BE2C (cell line): ENCODE data around the gene JDP2.

Source experiments
- DNase-seq: peaks from one replicate; pipeline ENCODE4 v3.0.0-alpha.2; 2020
- H3K27me3 ChIP-seq: fragments of 250-450 bp; sonication (Bioruptor Pico); 2 replicates; pipeline ENCODE4 v1.5.1; 2020; ENCODE audit warnings: mild to moderate bottlenecking
- H3K36me3 ChIP-seq: fragments of 250-450 bp; sonication (Bioruptor Pico); 2 replicates; pipeline ENCODE4 v1.5.1; 2020; ENCODE audit warnings: mild to moderate bottlenecking
- H3K4me1 ChIP-seq: fragments of 250-450 bp; sonication (Bioruptor Pico); 2 replicates; pipeline ENCODE4 v1.5.1; 2020
- H3K4me3 ChIP-seq: 2 replicates; pipeline ENCODE4 v1.5.1; 2011; ENCODE audit warnings: low read depth, low read length
- H3K9me3 ChIP-seq: fragments of 250-450 bp; sonication (Bioruptor Pico); 2 replicates; pipeline ENCODE4 v1.5.1; 2020
- CTCF ChIP-seq: IDR thresholded peaks from 2 replicates; pipeline ENCODE4 v1.5.1; 2012; ENCODE audit warnings: mild to moderate bottlenecking, low read depth, low read length

Gene JDP2

DNA sequence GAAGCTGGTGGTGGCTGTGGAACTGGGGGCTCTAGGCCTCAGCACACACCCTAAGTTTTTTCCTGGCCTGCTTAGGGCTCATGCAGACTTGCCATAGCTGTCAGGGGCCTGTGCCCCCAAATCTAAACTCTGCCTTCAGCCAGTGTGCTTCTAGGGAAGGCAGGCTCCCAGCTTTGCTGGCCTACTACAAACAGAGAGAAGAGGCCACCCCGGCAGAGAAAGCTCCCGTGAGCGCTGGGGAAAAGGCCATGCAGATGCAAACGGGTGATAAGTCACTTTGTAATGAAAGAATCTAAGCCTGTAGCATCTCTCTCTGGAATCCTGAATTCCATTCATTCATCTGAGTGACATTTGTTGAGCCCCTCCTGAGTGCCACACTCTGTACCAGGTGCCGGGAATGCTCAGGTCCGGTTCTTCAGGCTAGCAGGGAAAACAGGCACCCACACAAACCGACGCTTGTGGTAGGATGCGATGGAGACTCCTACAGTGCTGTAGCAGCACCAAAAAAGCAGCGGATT lies 29.9 kb downstream of the JDP2 start:
- Histone ChIP-seq H3K4me3 (no peak overlapping the region), H3K4me1 (no peaks in the 10 kb centered on the region), H3K27me3 (no peaks in the 10 kb centered on the region), H3K36me3 (no peaks in the 10 kb centered on the region), H3K9me3 (no peaks in the 10 kb centered on the region)
- DNase-seq = no peak
- TF ChIP-seq CTCF = no peak

DNA sequence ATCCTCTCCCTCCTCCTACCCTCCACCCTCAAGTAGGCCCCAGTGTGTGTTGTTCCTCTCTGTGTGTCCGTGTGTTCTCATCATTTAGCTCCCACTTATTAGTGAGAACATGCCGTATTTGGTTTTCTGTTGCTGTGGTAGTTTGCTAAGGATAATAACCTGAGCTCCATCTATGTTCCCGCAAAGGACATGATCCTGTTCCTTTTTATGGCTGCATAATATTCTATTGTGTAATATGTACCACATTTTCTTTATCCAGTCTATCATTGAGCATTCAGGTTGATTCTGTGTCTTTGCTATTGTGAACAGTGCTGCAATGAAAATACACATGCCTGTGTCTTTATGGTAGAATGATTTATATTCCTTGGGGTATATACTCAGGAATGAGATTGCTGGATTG lies 30.5 kb downstream of the JDP2 start:
- Histone ChIP-seq H3K36me3 (no peaks in the 10 kb centered on the region), H3K4me3 (no peak overlapping the region), H3K4me1 (no peaks in the 10 kb centered on the region), H3K9me3 (no peaks in the 10 kb centered on the region), H3K27me3 (no peaks in the 10 kb centered on the region)
- no peak for DNase-seq
- TF ChIP-seq CTCF = no peak

DNA sequence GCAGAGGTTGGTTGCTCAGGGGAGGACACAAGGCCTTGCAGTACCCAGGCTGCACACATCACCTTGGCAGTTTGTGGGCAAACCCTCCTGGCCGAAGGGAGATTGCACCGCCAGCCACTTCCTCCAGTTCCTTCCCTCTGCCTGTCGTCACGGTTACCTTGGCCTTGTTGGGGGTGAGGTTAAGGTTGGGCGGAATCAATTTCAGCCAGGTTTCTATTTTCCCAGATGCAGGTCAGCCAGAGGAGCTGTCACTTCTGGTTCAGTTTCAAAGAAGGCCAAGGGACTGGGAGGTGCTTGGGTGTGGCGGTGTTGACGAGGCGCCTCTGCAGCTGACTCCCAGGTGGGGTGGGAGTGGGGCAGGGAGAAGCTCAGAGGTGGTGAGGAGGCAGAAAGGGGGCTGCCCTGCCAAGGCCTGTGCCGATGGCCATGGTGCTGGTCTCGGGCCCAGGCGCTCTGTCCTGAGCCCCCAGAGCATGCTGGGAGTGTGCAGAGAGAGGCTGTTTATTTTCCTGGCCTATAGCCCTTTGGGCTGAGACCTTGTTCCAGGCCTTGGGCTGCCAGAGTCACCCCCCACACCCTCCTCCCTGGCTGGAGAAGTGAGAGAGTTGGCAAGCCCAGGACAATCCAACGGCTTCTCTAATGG lies 31.4 kb downstream of the JDP2 start:
- no peak for DNase-seq
- Histone ChIP-seq H3K9me3 (no peaks in the 10 kb centered on the region), H3K4me1 (no peaks in the 10 kb centered on the region), H3K4me3 (no peak overlapping the region), H3K27me3 (no peaks in the 10 kb centered on the region), H3K36me3 (no peaks in the 10 kb centered on the region)
- no peak for TF ChIP-seq CTCF

- no peaks in the 10 kb centered on the region for H3K36me3 ChIP-seq
- no peak for TF ChIP-seq CTCF
Measured at GRCh38 chr14:75459791-75460190, 32.0 kb downstream of the JDP2 start.

GRCh38 chr14:75460394-75460793 lies 32.6 kb downstream of the JDP2 start:
- no peak for DNase-seq
- no peak overlapping the region for H3K4me3 ChIP-seq
- no peaks in the 10 kb centered on the region for H3K9me3 ChIP-seq
- H3K36me3 ChIP-seq = no peaks in the 10 kb centered on the region
- no peaks in the 10 kb centered on the region for H3K4me1 ChIP-seq
- no peak for TF ChIP-seq CTCF
- no peaks in the 10 kb centered on the region for H3K27me3 ChIP-seq

More at GRCh38 chr14:75459791-75460190, 32.0 kb downstream of the JDP2 start:
- Histone ChIP-seq H3K9me3 (no peaks in the 10 kb centered on the region), H3K27me3 (no peaks in the 10 kb centered on the region), H3K4me3 (no peak overlapping the region), H3K4me1 (no peaks in the 10 kb centered on the region)
- DNase-seq = no peak

DNA sequence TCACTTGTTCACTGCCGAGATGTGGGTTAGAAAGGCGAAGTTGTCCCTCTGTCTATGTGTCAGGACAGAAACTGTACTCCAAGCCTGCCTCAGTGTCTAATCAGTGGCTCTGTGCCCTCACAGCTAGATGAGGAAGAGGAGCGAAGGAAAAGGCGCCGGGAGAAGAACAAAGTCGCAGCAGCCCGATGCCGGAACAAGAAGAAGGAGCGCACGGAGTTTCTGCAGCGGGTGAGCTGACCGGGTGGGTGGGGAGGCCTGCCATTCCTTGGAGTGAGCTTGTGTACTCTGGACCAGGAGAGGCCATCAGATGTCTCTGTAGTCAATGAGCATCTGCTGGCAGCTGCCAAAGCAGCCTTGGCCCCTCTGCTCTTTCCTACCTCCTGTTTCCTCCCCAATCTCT lies 33.5 kb downstream of the JDP2 start:
- DNase-seq = no peak
- Histone ChIP-seq H3K27me3 (no peaks in the 10 kb centered on the region), H3K36me3 (no peaks in the 10 kb centered on the region), H3K9me3 (no peaks in the 10 kb centered on the region), H3K4me1 (no peaks in the 10 kb centered on the region), H3K4me3 (no peak overlapping the region)
- TF ChIP-seq CTCF = no peak
